Erythroblast (primary cell): Measurements from ENCODE around the gene HAUS5.

ENCODE experiments used
- DNase-seq, 2 experiments: peaks; one replicate each; lab custom pipeline; 2025; lab: John Stamatoyannopoulos, UW
- GATA1 ChIP-seq: IDR thresholded peaks from 2 replicates; pipeline ENCODE4 v1.6.1; 2011; ENCODE audit warnings: low read depth, mild to moderate bottlenecking, control low read depth, low read length, moderate library complexity
- POLR2A ChIP-seq: IDR thresholded peaks from 2 replicates; pipeline ENCODE4 v1.6.1; 2011; ENCODE audit warnings: mild to moderate bottlenecking, low read length

The HAUS5 gene

DNA sequence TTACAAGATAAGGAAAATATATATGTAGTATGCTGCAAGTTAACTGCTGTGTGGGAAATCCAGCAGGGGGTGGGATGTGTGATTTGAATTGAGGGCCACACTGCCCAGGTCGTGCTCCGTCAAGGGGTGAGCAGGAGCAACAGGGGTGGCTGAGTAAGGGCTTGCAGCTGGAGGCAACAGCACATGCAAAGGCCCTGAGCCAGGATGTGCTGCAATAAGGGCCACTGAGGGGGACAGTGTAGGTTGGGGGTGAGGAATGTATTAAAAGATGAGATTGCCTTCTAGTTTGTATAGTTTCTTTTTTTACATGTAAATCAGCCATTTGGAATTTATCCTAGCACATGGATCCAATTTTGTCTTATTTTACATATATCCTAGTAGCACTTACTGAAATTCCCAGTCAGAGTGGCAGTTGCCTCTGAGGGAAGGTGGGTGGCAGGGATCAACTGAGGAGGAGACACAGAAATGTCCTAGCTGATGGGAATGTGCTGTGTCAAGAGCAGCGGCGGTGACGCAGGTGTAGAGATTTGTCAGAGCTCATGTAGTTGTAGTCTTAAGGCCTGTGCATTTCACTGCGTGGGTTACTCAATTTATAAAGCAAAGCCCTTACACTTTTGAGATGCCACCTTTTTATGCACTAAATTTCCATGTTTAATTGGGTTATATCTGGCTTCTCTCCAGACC, 10.9 kb downstream of the HAUS5 start:
- TF ChIP-seq POLR2A (no peak), GATA1 (no peak)
- DNase-seq, result no peak

GRCh38 chr19:35628264-35628564, 15.7 kb downstream of the HAUS5 start:
- TF ChIP-seq POLR2A (no peak), GATA1 (no peak)
- no peak for DNase-seq

DNA sequence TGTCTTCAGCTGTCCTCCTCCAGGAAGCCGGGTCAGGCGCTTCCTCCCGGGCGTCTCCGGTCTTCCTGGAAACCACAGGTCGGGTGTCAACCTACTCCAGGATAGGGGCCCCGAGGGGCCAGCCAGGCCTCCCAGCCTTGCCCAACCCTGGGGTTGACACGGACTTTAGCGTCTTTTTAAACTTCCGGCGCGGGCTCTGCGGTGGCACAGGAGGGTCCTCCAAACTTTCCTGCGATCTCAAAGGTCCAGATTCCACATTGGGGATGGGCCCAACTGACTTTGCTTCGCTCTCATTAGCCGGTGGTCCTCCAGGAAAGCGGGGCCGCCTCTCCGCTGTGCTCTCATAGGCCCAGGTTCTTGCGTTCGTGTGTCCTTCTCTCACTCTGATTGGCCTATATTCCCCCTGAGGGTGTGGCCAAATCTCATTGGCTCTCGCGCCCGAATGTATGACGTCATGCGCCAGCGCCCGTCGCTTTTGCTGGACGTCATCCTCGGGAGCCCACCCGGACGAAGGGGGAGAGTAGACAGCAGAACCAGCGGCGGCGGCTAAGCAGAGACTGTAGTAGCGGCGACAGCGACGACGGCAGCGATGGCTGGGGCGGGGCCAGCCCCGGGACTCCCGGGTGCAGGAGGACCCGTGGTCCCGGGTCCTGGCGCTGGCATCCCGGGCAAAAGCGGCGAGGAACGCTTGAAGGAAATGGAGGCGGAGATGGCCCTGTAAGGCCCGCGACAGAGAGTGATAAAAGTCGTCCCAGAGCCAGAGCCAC, 16.2 kb downstream of the HAUS5 start, which contains the start of gene RBM42:
Gene RBM42, plus strand, starts transcription at position 472 of the 767 bp plus-strand sequence. Its CDS starts 118 bp downstream, at position 590.
- TF ChIP-seq GATA1 (no peak), POLR2A (peak; percentile 89)
- peak; percentile 99 for DNase-seq

GRCh38 chr19:35629332-35629633, 16.7 kb downstream of the HAUS5 start:
- DNase-seq, result peak; percentile 44 to 63
- TF ChIP-seq GATA1, result no peak
- no peak for TF ChIP-seq POLR2A

- DNase-seq, result no peak
- no peak for TF ChIP-seq POLR2A
- TF ChIP-seq GATA1, result no peak
These were observed 21.3 kb downstream of the HAUS5 start for GRCh38 chr19:35633727-35634440.

- no peak for DNase-seq
- TF ChIP-seq GATA1 (no peak), POLR2A (no peak)
These were observed 24.1 kb downstream of the HAUS5 start for GRCh38 chr19:35636651-35637050.

- TF ChIP-seq GATA1 (no peak), POLR2A (no peak)
- no peak for DNase-seq
These were observed 24.6 kb downstream of the HAUS5 start for GRCh38 chr19:35637165-35637564.

- no peak for TF ChIP-seq GATA1
- no peak for TF ChIP-seq POLR2A
- no peak for DNase-seq
These were observed 26.7 kb downstream of the HAUS5 start for GRCh38 chr19:35639321-35639639.

DNA sequence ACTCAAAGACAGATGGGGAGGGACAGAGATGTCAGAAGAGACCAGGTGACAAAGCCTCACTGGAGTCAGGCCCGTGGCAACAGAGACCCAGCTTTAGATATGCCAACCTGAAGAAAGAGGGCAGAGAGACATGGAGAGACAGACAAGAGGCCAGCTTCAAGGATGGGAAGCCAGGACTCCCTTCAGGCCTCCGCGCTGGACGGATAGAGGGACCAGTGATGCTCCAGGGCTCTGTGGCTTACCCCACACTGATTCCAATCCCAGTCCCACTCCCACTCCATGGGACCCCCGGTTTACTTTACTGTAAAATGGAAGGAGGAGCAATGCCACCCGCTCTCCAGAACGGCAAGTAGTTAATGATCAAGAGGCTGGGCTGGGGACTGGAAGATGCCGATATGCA, 27.3 kb downstream of the HAUS5 start:
- TF ChIP-seq POLR2A (no peak), GATA1 (no peak)
- DNase-seq, result no peak

DNA sequence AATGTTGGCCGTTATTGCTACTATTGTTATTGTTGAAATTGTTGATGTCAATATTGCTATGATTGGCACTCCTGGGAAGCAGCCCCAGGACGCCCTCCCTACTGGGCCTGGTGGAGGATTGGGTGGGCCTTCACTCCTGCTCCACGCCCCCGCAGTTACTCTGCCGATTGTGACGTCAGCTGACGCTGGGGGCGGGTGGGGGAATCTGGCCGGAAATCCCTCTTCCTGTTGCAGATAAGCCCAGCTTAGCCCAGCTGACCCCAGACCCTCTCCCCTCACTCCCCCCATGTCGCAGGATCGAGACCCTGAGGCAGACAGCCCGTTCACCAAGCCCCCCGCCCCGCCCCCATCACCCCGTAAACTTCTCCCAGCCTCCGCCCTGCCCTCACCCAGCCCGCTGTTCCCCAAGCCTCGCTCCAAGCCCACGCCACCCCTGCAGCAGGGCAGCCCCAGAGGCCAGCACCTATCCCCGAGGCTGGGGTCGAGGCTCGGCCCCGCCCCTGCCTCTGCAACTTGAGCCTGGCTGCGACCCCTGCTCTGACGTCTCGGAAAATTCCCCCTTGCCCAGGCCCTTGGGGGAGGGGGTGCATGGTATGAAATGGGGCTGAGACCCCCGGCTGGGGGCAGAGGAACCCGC, 29.1 kb downstream of the HAUS5 start, which contains the start of gene ETV2:
Gene ETV2, plus strand, starts transcription at position 231 of the 637 bp plus-strand sequence. CDS start 716 bp downstream, outside the sequence.
- TF ChIP-seq POLR2A (no peak), GATA1 (no peak)
- DNase-seq, result peak; percentile 63 to 65

DNA sequence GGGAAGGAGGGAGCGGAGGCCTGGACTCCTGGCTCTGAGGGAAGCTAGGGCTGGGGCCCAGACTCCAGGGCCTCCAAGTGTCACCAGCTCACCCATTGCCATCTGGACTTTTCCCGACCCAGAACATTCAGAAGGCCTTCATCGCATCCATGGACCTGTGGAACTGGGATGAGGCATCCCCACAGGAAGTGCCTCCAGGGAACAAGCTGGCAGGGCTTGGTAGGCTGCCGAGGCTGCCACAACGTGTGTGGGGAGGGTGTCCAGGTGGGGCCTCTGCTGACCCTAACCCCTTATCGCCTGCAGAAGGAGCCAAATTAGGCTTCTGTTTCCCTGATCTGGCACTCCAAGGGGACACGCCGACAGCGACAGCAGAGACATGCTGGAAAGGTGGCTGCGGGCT, 29.8 kb downstream of the HAUS5 start:
- no peak for DNase-seq

DNA sequence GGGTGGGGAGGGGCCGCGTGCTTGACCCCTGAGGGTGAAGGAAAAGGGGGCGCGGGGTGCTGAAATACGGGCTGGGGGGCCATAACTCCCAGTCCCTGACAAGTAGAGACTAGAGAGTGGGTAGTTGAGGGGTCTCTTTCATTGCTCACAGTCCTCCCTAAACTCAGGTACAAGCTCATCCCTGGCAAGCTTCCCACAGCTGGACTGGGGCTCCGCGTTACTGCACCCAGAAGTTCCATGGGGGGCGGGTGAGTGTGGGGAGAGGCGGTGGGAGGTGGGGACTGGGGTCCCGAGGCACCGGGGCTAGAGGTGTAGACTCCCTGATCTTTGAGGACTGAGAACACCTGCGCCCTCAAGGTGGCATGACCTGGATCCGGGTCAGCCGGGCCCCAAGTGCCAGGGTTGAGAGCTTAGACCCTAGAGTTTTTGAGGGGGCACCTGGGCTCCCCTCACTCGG, 30.3 kb downstream of the HAUS5 start:
- DNase-seq, result no peak
- no peak for TF ChIP-seq GATA1

More for the DNA sequence above, 29.8 kb downstream of the HAUS5 start:
- TF ChIP-seq POLR2A (no peak), GATA1 (no peak)

DNA sequence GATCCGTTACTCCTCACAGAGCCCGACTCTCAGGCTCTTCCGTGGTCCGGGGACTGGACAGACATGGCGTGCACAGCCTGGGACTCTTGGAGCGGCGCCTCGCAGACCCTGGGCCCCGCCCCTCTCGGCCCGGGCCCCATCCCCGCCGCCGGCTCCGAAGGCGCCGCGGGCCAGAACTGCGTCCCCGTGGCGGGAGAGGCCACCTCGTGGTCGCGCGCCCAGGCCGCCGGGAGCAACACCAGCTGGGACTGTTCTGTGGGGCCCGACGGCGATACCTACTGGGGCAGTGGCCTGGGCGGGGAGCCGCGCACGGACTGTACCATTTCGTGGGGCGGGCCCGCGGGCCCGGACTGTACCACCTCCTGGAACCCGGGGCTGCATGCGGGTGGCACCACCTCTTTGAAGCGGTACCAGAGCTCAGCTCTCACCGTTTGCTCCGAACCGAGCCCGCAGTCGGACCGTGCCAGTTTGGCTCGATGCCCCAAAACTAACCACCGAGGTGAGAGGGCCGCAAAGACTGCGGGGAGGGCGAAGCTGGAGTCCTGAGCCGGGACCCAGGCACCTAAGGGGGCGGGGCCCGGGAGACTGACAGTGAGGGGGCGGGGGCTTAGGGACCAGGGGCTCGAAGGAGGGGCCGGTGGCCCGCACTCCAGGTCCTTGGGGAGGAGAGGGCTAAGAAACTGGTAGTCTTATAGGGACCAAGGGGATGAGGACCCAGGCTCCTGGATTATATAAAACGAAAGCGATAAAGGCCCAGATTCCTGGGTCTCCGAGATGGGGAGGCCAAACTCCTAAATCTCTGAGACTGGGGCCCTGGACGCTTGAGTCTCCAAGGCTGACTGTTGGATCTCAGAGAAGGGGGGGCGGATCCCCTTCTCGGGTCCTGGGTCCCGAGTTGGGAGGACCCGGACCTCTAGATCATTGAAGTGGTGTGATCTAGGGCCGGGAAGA, 31.0 kb downstream of the HAUS5 start:
- DNase-seq, result peak; percentile 92 to 93
- no peak for TF ChIP-seq GATA1
- peak; percentile 84 for TF ChIP-seq POLR2A
